Astrocyte (in vitro differentiated cells and primary cell): ENCODE data around the gene ATP5MK. TPM values are rescaled to one million over a fixed set of nuclear protein-coding genes. Genes with fewer than 3 reads are reported as not detected.

Experiments
- DNase-seq: peaks from one replicate; pipeline ENCODE4 v3.0.0-alpha.2; 2010; ENCODE audit warnings: low read depth
- FAIRE-seq: peaks from 2 replicates; lab custom pipeline; 2011; peaks lifted over from hg19 to GRCh38; lab: Jason Lieb, UNC
- H2AFZ ChIP-seq: 2 replicates; pipeline ENCODE4 v1.6.0; 2012; ENCODE audit warnings: low read depth, low read length, inconsistent platforms
- H3K27ac ChIP-seq: 2 replicates; pipeline ENCODE4 v1.5.1; 2011; ENCODE audit warnings: low read depth, low read length, inconsistent platforms
- H3K27me3 ChIP-seq: 2 replicates; pipeline ENCODE4 v1.6.0; 2011; ENCODE audit warnings: low read length, inconsistent platforms; ENCODE audit not compliant: insufficient read depth
- H3K36me3 ChIP-seq: 2 replicates; pipeline ENCODE4 v1.5.1; 2011; ENCODE audit warnings: low read length, inconsistent platforms; ENCODE audit not compliant: insufficient read depth
- H3K4me1 ChIP-seq: 2 replicates; pipeline ENCODE4 v1.5.1; 2011; ENCODE audit warnings: low read length, inconsistent platforms; ENCODE audit not compliant: insufficient read depth
- H3K4me2 ChIP-seq: 2 replicates; pipeline ENCODE4 v1.6.0; 2012; ENCODE audit warnings: low read length, inconsistent platforms
- H3K4me3 ChIP-seq: 2 replicates; pipeline ENCODE4 v1.5.1; 2011; ENCODE audit warnings: low read depth, mild to moderate bottlenecking, low read length, inconsistent platforms; ENCODE audit not compliant: insufficient read depth
- H3K79me2 ChIP-seq: 2 replicates; pipeline ENCODE4 v1.6.0; 2012; ENCODE audit warnings: mild to moderate bottlenecking, low read length, inconsistent platforms; ENCODE audit not compliant: insufficient read depth
- H3K9ac ChIP-seq: 2 replicates; pipeline ENCODE4 v1.6.0; 2012; ENCODE audit warnings: mild to moderate bottlenecking, low read length, inconsistent platforms
- H3K9me3 ChIP-seq: 2 replicates; pipeline ENCODE4 v1.5.1; 2012; ENCODE audit warnings: low read depth, mild to moderate bottlenecking, low read length, inconsistent platforms; ENCODE audit not compliant: insufficient read depth
- H4K20me1 ChIP-seq: 2 replicates; pipeline ENCODE4 v1.6.0; 2012; ENCODE audit warnings: low read length, inconsistent platforms; ENCODE audit not compliant: insufficient read depth
- H3K27ac Mint-ChIP-seq: one replicate; pipeline ENCODE4 v1.8.0; 2021; ENCODE audit warnings: mild to moderate bottlenecking, mixed read lengths; ENCODE audit not compliant: unreplicated experiment
- H3K27me3 Mint-ChIP-seq: one replicate; pipeline ENCODE4 v1.8.0; 2021; ENCODE audit warnings: low read depth, mixed read lengths; ENCODE audit not compliant: unreplicated experiment
- H3K36me3 Mint-ChIP-seq: one replicate; pipeline ENCODE4 v1.8.0; 2021; ENCODE audit warnings: low read depth, mixed read lengths; ENCODE audit not compliant: unreplicated experiment
- H3K4me1 Mint-ChIP-seq: one replicate; pipeline ENCODE4 v1.8.0; 2021; ENCODE audit warnings: low read depth, mixed read lengths; ENCODE audit not compliant: unreplicated experiment
- H3K4me3 Mint-ChIP-seq: one replicate; pipeline ENCODE4 v1.8.0; 2021; ENCODE audit warnings: mild to moderate bottlenecking, moderate library complexity, mixed read lengths; ENCODE audit not compliant: unreplicated experiment
- H3K9me3 Mint-ChIP-seq: one replicate; pipeline ENCODE4 v1.8.0; 2021; ENCODE audit warnings: mild to moderate bottlenecking, mixed read lengths; ENCODE audit not compliant: unreplicated experiment
- CTCF ChIP-seq: IDR thresholded peaks from 2 replicates; pipeline ENCODE4 v1.5.1; 2011; ENCODE audit warnings: low read depth, mild to moderate bottlenecking, inconsistent platforms, low read length, moderate library complexity; ENCODE audit not compliant: insufficient read depth
- EZH2 ChIP-seq: IDR thresholded peaks from 2 replicates; pipeline ENCODE4 v1.6.1; 2012; ENCODE audit warnings: mild to moderate bottlenecking, low read length, inconsistent platforms; ENCODE audit not compliant: insufficient read depth
- total RNA-seq: library from RNA; stranded (reverse); gene quantifications from 2 replicates; pipeline ENCODE4 v1.2.1, GENCODE V29; 2021

Gene ATP5MK
- total RNA-seq, 1 donor from 2014 or later = 463 TPM

DNA sequence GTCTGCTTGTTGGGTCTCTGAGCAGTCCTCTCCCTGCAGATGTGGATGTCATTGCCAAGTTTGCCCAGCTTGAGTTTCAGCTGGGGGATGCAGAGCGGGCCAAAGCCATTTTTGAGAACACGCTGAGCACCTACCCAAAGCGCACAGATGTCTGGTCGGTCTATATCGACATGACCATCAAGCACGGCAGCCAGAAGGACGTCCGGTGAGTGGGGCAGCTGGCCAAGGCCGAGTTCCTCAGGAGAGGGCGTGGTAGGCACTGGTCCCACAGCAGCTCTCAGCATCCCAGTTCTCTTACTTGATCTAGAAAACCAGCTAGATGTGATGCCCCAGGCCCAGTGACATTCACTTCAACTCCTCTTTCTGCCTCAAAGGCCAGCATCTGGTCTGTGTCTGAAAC is 48.2 kb upstream of the ATP5MK start:
- H3K9me3 ChIP-seq = no peaks in the 10 kb centered on the region
- no peak overlapping the region for H3K9ac ChIP-seq
- H3K36me3 ChIP-seq = peaks cover 39% of the 10 kb centered on the region
- H4K20me1 ChIP-seq = peaks cover 65% of the 10 kb centered on the region
- Mint-ChIP-seq H3K9me3 (no peaks in the 10 kb centered on the region), H3K4me1 (peaks cover 43% of the 10 kb centered on the region), H3K4me3 (no peak overlapping the region), H3K27me3 (no peaks in the 10 kb centered on the region), H3K36me3 (peaks cover 54% of the 10 kb centered on the region), H3K27ac (no peak overlapping the region)
- H2AFZ ChIP-seq = no peak overlapping the region
- no peak for FAIRE-seq
- H3K4me1 ChIP-seq = peaks cover 31% of the 10 kb centered on the region
- H3K4me3 ChIP-seq = no peak overlapping the region
- H3K27me3 ChIP-seq = no peaks in the 10 kb centered on the region
- H3K27ac ChIP-seq = no peak overlapping the region
- H3K4me2 ChIP-seq = no peak overlapping the region
- no peaks in the 10 kb centered on the region for H3K79me2 ChIP-seq
- DNase-seq = no peak
- TF ChIP-seq CTCF (no peak), EZH2 (no peak)

GRCh38 chr10:103443475-103444185 is 47.4 kb upstream of the ATP5MK start:
- no peak for TF ChIP-seq CTCF
- TF ChIP-seq EZH2 = no peak
- H3K4me1 ChIP-seq = peaks cover 23% of the 10 kb centered on the region
- H3K36me3 ChIP-seq = peaks cover 46% of the 10 kb centered on the region

GRCh38 chr10:103442031-103442461 is 45.8 kb upstream of the ATP5MK start:
- FAIRE-seq (no peak), DNase-seq (peak; percentile 62)
- Histone ChIP-seq H3K9me3 (no peaks in the 10 kb centered on the region), H3K4me3 (no peak overlapping the region), H3K36me3 (peaks cover 56% of the 10 kb centered on the region), H3K4me2 (peak overlapping the region; percentile 48), H3K79me2 (no peaks in the 10 kb centered on the region), H3K27ac (peak overlapping the region; percentile 42), H3K9ac (no peak overlapping the region), H3K4me1 (peaks cover 21% of the 10 kb centered on the region), H4K20me1 (peaks cover 60% of the 10 kb centered on the region), H2AFZ (no peak overlapping the region), H3K27me3 (no peaks in the 10 kb centered on the region)
- peaks cover 61% of the 10 kb centered on the region for H3K36me3 Mint-ChIP-seq
- TF ChIP-seq EZH2 (no peak), CTCF (no peak)
- H3K27ac Mint-ChIP-seq = peak overlapping the region; percentile 86
- no peaks in the 10 kb centered on the region for H3K27me3 Mint-ChIP-seq
- H3K9me3 Mint-ChIP-seq = no peaks in the 10 kb centered on the region
- H3K4me1 Mint-ChIP-seq = peaks cover 36% of the 10 kb centered on the region
- peak overlapping the region; percentile 47 for H3K4me3 Mint-ChIP-seq

More at GRCh38 chr10:103443475-103444185, 47.4 kb upstream of the ATP5MK start:
- Mint-ChIP-seq H3K4me3 (no peak overlapping the region), H3K36me3 (peaks cover 51% of the 10 kb centered on the region), H3K9me3 (no peaks in the 10 kb centered on the region), H3K4me1 (peaks cover 37% of the 10 kb centered on the region), H3K27ac (no peak overlapping the region), H3K27me3 (no peaks in the 10 kb centered on the region)
- H3K27me3 ChIP-seq = no peaks in the 10 kb centered on the region
- no peak overlapping the region for H3K4me3 ChIP-seq
- H3K9me3 ChIP-seq = no peaks in the 10 kb centered on the region
- H3K79me2 ChIP-seq = no peaks in the 10 kb centered on the region
- H3K4me2 ChIP-seq = no peak overlapping the region
- H3K27ac ChIP-seq = no peak overlapping the region
- H2AFZ ChIP-seq = no peak overlapping the region
- no peak overlapping the region for H3K9ac ChIP-seq
- peaks cover 58% of the 10 kb centered on the region for H4K20me1 ChIP-seq
- FAIRE-seq (no peak), DNase-seq (no peak)
